GM18498 (cell line): Measurements from ENCODE around the gene TNPO2.
A peak's percentile ranks its signal among the peaks of the same experiment; 100 is the strongest.
"Not testable (repeated sequence)": the region's sequence is repeated elsewhere in the genome, so short reads cannot be mapped to it uniquely, and the experiment has no call there.

Experiments
- ATAC-seq: cut with Tn5 transposase; IDR thresholded peaks from one replicate; pipeline ENCODE4 v1.9.1; 2021; ENCODE audit warnings: mild to moderate bottlenecking, moderate library complexity; ENCODE audit not compliant: unreplicated experiment

Gene TNPO2

GRCh38 chr19:12737835-12738351 is 14.2 kb upstream of the TNPO2 start:
- no peak for ATAC-seq

- ATAC-seq: peak; percentile 77
Measured at GRCh38 chr19:12736995-12737834, 13.5 kb upstream of the TNPO2 start, which contains the start of gene GET3. TSS of gene GET3 (plus strand) at chr19:12737497. CDS start at chr19:12737506, 9 bp downstream.

GRCh38 chr19:12733369-12734214 is 9.9 kb upstream of the TNPO2 start:
- no peak for ATAC-seq

GRCh38 chr19:12731337-12731736 is 7.6 kb upstream of the TNPO2 start:
- ATAC-seq: no peak

GRCh38 chr19:12730064-12730463 is 6.3 kb upstream of the TNPO2 start:
- ATAC-seq: no peak

GRCh38 chr19:12727745-12728433 is 4.2 kb upstream of the TNPO2 start:
- no peak for ATAC-seq

- ATAC-seq: no peak
Measured at GRCh38 chr19:12726988-12727316, 3.2 kb upstream of the TNPO2 start.

- ATAC-seq: not testable (repeated sequence)
Measured at GRCh38 chr19:12725612-12726011, 1.9 kb upstream of the TNPO2 start.

- ATAC-seq: no peak
Measured at GRCh38 chr19:12723381-12723640, 421 bp downstream of the TNPO2 start.

GRCh38 chr19:12722566-12723380 is 959 bp downstream of the TNPO2 start:
- ATAC-seq: peak; percentile 76

GRCh38 chr19:12721656-12722565 is 1.8 kb downstream of the TNPO2 start:
- ATAC-seq: peak; percentile 25

- no peak for ATAC-seq
Measured at GRCh38 chr19:12720851-12721655, 2.7 kb downstream of the TNPO2 start.

- no peak for ATAC-seq
Measured at GRCh38 chr19:12720296-12720695, 3.4 kb downstream of the TNPO2 start.

- no peak for ATAC-seq
Measured at GRCh38 chr19:12715929-12716328, 7.8 kb downstream of the TNPO2 start.

GRCh38 chr19:12715102-12715501 is 8.6 kb downstream of the TNPO2 start:
- no peak for ATAC-seq

- ATAC-seq: not testable (repeated sequence)
Measured at GRCh38 chr19:12713304-12713703, 10.4 kb downstream of the TNPO2 start.

GRCh38 chr19:12712077-12712476 is 11.7 kb downstream of the TNPO2 start:
- ATAC-seq: not testable (repeated sequence)

GRCh38 chr19:12711187-12711586 is 12.5 kb downstream of the TNPO2 start:
- ATAC-seq: no peak

- ATAC-seq: no peak
Measured at GRCh38 chr19:12708641-12709040, 15.1 kb downstream of the TNPO2 start.
